Gastrocnemius medialis (tissue), 4 donors: ENCODE data around the gene FASLG. TPM values are rescaled to one million over a fixed set of nuclear protein-coding genes. Genes with fewer than 3 reads are reported as not detected.

Experiments used
- ATAC-seq, 2 donors: fragments of 150-250 bp; one replicate each; pipeline ENCODE4 v1.9.1; 2016
- DNase-seq, 2 donors: peaks; one replicate each; pipeline ENCODE4 v3.0.0-alpha.2; 2019
- H3K27ac ChIP-seq, 4 donors: fragments of 200-600 bp; sonication (generic); 1 replicate in 1 of 4; 2 replicates in 3 of 4; pipeline ENCODE4 v1.5.1; 2016 to 2018; ENCODE audit warnings: mild to moderate bottlenecking in 2 of 4, moderate library complexity in 1 of 4
- H3K27me3 ChIP-seq, 3 donors: fragments of 200-600 bp; sonication (generic) in 2 of 3; 1 replicate in 1 of 3; 2 replicates in 2 of 3; pipeline versions ENCODE4 v1.5.1 to v1.6.0; 2016 to 2019; ENCODE audit warnings: mild to moderate bottlenecking in 1 of 3, moderate library complexity in 1 of 3
- H3K36me3 ChIP-seq, 2 donors: fragments of 200-600 bp; sonication (generic) in 1 of 2; one replicate each; pipeline ENCODE4 v1.5.1; 2017 to 2018
- H3K4me1 ChIP-seq, 2 donors: fragments of 200-600 bp; sonication (generic) in 1 of 2; one replicate each; pipeline ENCODE4 v1.5.1; 2016 to 2017; ENCODE audit warnings: mild to moderate bottlenecking in 2 of 2
- H3K4me3 ChIP-seq, 4 donors: fragments of 200-600 bp; sonication (generic) in 3 of 4; 1 replicate in 1 of 4; 2 replicates in 3 of 4; pipeline ENCODE4 v1.5.1; 2016 to 2019; ENCODE audit warnings: mild to moderate bottlenecking in 2 of 4
- H3K9me3 ChIP-seq, 3 donors: fragments of 200-600 bp; sonication (generic) in 2 of 3; 1 replicate in 1 of 3; 2 replicates in 2 of 3; pipeline ENCODE4 v1.5.1; 2016 to 2019
- CTCF ChIP-seq, 5 experiments: fragments of 450-650 bp in 3 of 5; fragments of 200-600 bp in 2 of 5; sonication (generic) in 2 of 5; IDR thresholded peaks in 4 of 5; conservative IDR thresholded peaks in 1 of 5; 1 replicate in 4 of 5; 2 replicates in 1 of 5; pipeline ENCODE4 v1.5.1; 2016 to 2019; ENCODE audit warnings: antibody characterized with exemption in 5 of 5, mild to moderate bottlenecking in 3 of 5, moderate library complexity in 3 of 5
- POLR2A ChIP-seq, 2 donors: fragments of 450-650 bp; IDR thresholded peaks; one replicate each; pipeline ENCODE4 v1.6.1; 2017; ENCODE audit warnings: antibody characterized with exemption in 2 of 2, mild to moderate bottlenecking in 2 of 2, moderate library complexity in 2 of 2
- in situ Hi-C, 4 donors: fragments of 200-750 bp; cut with MboI; loops; one replicate each; pipeline versions ENCODE4 v1.15.0 to v1.8.0; 2017; ENCODE audit warnings: low sequenced_read_pairs in 4 of 4
- intact Hi-C: fragments of 100-400 bp; cut with DNase I; formaldehyde crosslinking; loops from one replicate; pipeline ENCODE4 v1.15.1; 2023; ENCODE audit warnings: low total_unique reads
- total RNA-seq, 4 donors: library from RNA; depleted of rRNA; stranded (reverse); fragments of >200 nt; gene quantifications; one replicate each; pipeline versions ENCODE4 v1.1.0 to v1.2.3, GENCODE V29; 2016

Gene FASLG
- total RNA-seq = not detected

- in situ Hi-C loops (no loop called here), intact Hi-C loops (no loop called here)
- TF ChIP-seq POLR2A (IDR thresholded peaks at IDR 0.05) (no peak), CTCF (IDR thresholded peaks at IDR 0.05 in 4 of 5, conservative IDR thresholded peaks at IDR 0.05 in 1 of 5) (no peak)
- H3K36me3 ChIP-seq = no peaks in the 10 kb centered on the region
- H3K27ac ChIP-seq = no peak within 1 kb of the TSS
- ATAC-seq (no peak), DNase-seq (no peak)
- H3K9me3 ChIP-seq = no peaks in the 10 kb centered on the region
- H3K4me3 ChIP-seq = no peak within 1 kb of the TSS
- H3K4me1 ChIP-seq = no peaks in the 10 kb centered on the region
- no peaks in the 10 kb centered on the region for H3K27me3 ChIP-seq
These were observed at the start of gene FASLG for GRCh38 chr1:172658871-172659453. Gene FASLG, plus strand, starts transcription at chr1:172659103. Its CDS starts 99 bp downstream, at chr1:172659202.

GRCh38 chr1:172609528-172609927 is 49.4 kb upstream of the FASLG start:
- no peaks in the 10 kb centered on the region for H3K27me3 ChIP-seq
- H3K27ac ChIP-seq = no peak overlapping the region
- no peak overlapping the region for H3K4me3 ChIP-seq
- in situ Hi-C loops (no loop called here), intact Hi-C loops (loop anchor here (5.0 kb wide), 1 partner anchor 108 kb away; no protein-coding TSS in a partner anchor)
- DNase-seq = no peak
- no peak for ATAC-seq
- no peaks in the 10 kb centered on the region for H3K4me1 ChIP-seq
- no peak for TF ChIP-seq CTCF (IDR thresholded peaks at IDR 0.05 in 4 of 5, conservative IDR thresholded peaks at IDR 0.05 in 1 of 5)
- TF ChIP-seq POLR2A (IDR thresholded peaks at IDR 0.05) = no peak
- peaks cover 0 to 19% of the 10 kb centered on the region in 2 donors for H3K36me3 ChIP-seq
- H3K9me3 ChIP-seq = no peaks in the 10 kb centered on the region

- Histone ChIP-seq H3K4me1 (no peaks in the 10 kb centered on the region), H3K36me3 (peaks cover 0 to 19% of the 10 kb centered on the region in 2 donors), H3K4me3 (no peak overlapping the region), H3K27me3 (no peaks in the 10 kb centered on the region), H3K9me3 (no peaks in the 10 kb centered on the region), H3K27ac (no peak overlapping the region)
- in situ Hi-C loops = no loop called here
- intact Hi-C loops = no loop called here
- DNase-seq (no peak), ATAC-seq (no peak)
- TF ChIP-seq CTCF (IDR thresholded peaks at IDR 0.05 in 4 of 5, conservative IDR thresholded peaks at IDR 0.05 in 1 of 5) (no peak), POLR2A (IDR thresholded peaks at IDR 0.05) (no peak)
These were observed 46.4 kb upstream of the FASLG start for GRCh38 chr1:172612478-172612877.

- no peak overlapping the region for H3K27ac ChIP-seq
- no peak for ATAC-seq
- DNase-seq = no peak
- in situ Hi-C loops (no loop called here), intact Hi-C loops (no loop called here)
- H3K9me3 ChIP-seq = no peaks in the 10 kb centered on the region
- TF ChIP-seq CTCF (IDR thresholded peaks at IDR 0.05 in 4 of 5, conservative IDR thresholded peaks at IDR 0.05 in 1 of 5) (no peak), POLR2A (IDR thresholded peaks at IDR 0.05) (no peak)
- H3K4me3 ChIP-seq = no peak overlapping the region
- no peaks in the 10 kb centered on the region for H3K27me3 ChIP-seq
- peaks cover 0 to 19% of the 10 kb centered on the region in 2 donors for H3K36me3 ChIP-seq
- no peaks in the 10 kb centered on the region for H3K4me1 ChIP-seq
These were observed 45.6 kb upstream of the FASLG start for GRCh38 chr1:172613294-172613693.

- Histone ChIP-seq H3K27ac (no peak overlapping the region), H3K4me1 (no peaks in the 10 kb centered on the region), H3K36me3 (no peaks in the 10 kb centered on the region), H3K27me3 (no peaks in the 10 kb centered on the region), H3K9me3 (peaks cover 0 to 4% (median 0%) of the 10 kb centered on the region in 3 donors), H3K4me3 (no peak overlapping the region)
- ATAC-seq = no peak
- in situ Hi-C loops = no loop called here
- intact Hi-C loops = no loop called here
- TF ChIP-seq CTCF (IDR thresholded peaks at IDR 0.05 in 4 of 5, conservative IDR thresholded peaks at IDR 0.05 in 1 of 5) = no peak
- no peak for TF ChIP-seq POLR2A (IDR thresholded peaks at IDR 0.05)
- no peak for DNase-seq
These were observed 42.7 kb upstream of the FASLG start for GRCh38 chr1:172616195-172616594.
